ENCODE data around the gene CDO1. TPM values are rescaled to one million over a fixed set of nuclear protein-coding genes. Genes with fewer than 3 reads are reported as not detected.

The CDO1 gene
- total and polyA plus RNA-seq, 2 donors, result 1.6 to 1.7 TPM

DNA sequence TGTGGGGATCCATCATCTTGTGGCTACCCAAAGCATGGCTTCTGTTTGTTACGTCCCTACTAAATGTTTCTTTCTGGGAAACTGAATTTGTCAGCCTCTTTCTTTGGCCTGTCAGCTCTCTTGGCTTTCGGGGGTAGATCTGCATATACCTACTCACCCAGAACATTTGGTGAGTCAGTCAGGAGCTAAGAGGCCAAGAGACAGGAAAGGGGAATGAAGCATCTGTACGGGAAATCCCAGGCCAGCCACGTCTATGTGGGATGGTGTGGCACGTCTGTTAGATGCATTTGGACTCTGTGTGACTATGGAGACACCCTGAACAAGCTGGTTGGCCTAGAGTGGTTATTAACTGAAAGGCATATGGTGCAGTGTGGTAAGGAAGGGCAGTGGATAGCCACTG is 58.1 kb downstream of the CDO1 start:
- no peaks in the 10 kb centered on the region for H3K27me3 ChIP-seq (ENCODE audit: control insufficient read depth in 2 of 2, insufficient read depth in 1 of 2, low read length in 1 of 2)
- H3K27ac ChIP-seq (ENCODE audit: low read depth in 1 of 2, low read length in 1 of 2), result no peak overlapping the region
- no peaks in the 10 kb centered on the region for H3K4me1 ChIP-seq (ENCODE audit: control insufficient read depth in 2 of 2, insufficient read depth in 2 of 2, low read length in 2 of 2)
- no peaks in the 10 kb centered on the region for H3K36me3 ChIP-seq (ENCODE audit: control insufficient read depth in 2 of 2, insufficient read depth in 2 of 2, low read length in 1 of 2)
- peaks cover 0 to 2% of the 10 kb centered on the region in 2 donors for H3K9me3 ChIP-seq (ENCODE audit: control insufficient read depth in 2 of 2, insufficient read depth in 1 of 2, low read length in 1 of 2)
- H3K4me3 ChIP-seq (ENCODE audit: low read length in 2 of 2), result no peak overlapping the region
- WGBS, result 84% methylated on average over 5 of the region's 5 CpGs
- DNase-seq (ENCODE audit: low read depth in 6 of 9, low spot score in 9 of 9), result no peak

- no peak overlapping the region for H3K27ac ChIP-seq (ENCODE audit: low read depth in 1 of 2, low read length in 1 of 2)
- H3K36me3 ChIP-seq (ENCODE audit: control insufficient read depth in 2 of 2, insufficient read depth in 2 of 2, low read length in 1 of 2), result no peaks in the 10 kb centered on the region
- no peaks in the 10 kb centered on the region for H3K4me1 ChIP-seq (ENCODE audit: control insufficient read depth in 2 of 2, insufficient read depth in 2 of 2, low read length in 2 of 2)
- no peak for DNase-seq (ENCODE audit: low read depth in 6 of 9, low spot score in 9 of 9)
- no peak overlapping the region for H3K4me3 ChIP-seq (ENCODE audit: low read length in 2 of 2)
- H3K9me3 ChIP-seq (ENCODE audit: control insufficient read depth in 2 of 2, insufficient read depth in 1 of 2, low read length in 1 of 2), result no peaks in the 10 kb centered on the region
- 86% methylated on average over 1 of the region's 1 CpG for WGBS
- H3K27me3 ChIP-seq (ENCODE audit: control insufficient read depth in 2 of 2, insufficient read depth in 1 of 2, low read length in 1 of 2), result no peaks in the 10 kb centered on the region
These were observed 60.8 kb downstream of the CDO1 start for GRCh38 chr5:115755675-115756074.

Other genes with a start within 250 kb of the CDO1 start
- 1.8 TPM for gene TICAM2, start 214.2 kb downstream of the CDO1 start, total RNA-seq
- gene TICAM2, start 214.2 kb downstream of the CDO1 start, polyA plus RNA-seq, result 3.3 TPM
- 33.0 TPM for gene TMED7, start 190.6 kb downstream of the CDO1 start, total RNA-seq
- gene TMED7, start 190.6 kb downstream of the CDO1 start, polyA plus RNA-seq, result 25.9 TPM
- gene ATG12, start 24.9 kb upstream of the CDO1 start, total RNA-seq, result 58.1 TPM
- 52.9 TPM for gene ATG12, start 24.9 kb upstream of the CDO1 start, polyA plus RNA-seq
- 56.1 TPM for gene AP3S1, start 25.3 kb upstream of the CDO1 start, total RNA-seq
- gene AP3S1, start 25.3 kb upstream of the CDO1 start, polyA plus RNA-seq, result 85.0 TPM
- gene LVRN, start 145.8 kb upstream of the CDO1 start, total RNA-seq, result 0.14 TPM
- 0.32 TPM for gene LVRN, start 145.8 kb upstream of the CDO1 start, polyA plus RNA-seq
- not detected for gene ARL14EPL, start 215.8 kb upstream of the CDO1 start, total RNA-seq
- gene ARL14EPL, start 215.8 kb upstream of the CDO1 start, polyA plus RNA-seq, result 0.18 TPM